HEK293 (cell line): Measurements from ENCODE around the gene SH3BP2.

Experiments used
- GFI1B ChIP-seq: fragments of 450-650 bp; formaldehyde crosslinking; IDR thresholded peaks from 2 replicates; pipeline ENCODE4 v1.5.1; 2016; ENCODE audit warnings: missing biosample characterization, missing genetic modification characterization
- KLF7 ChIP-seq: fragments of 450-650 bp; formaldehyde crosslinking; IDR thresholded peaks from 2 replicates; pipeline ENCODE4 v1.5.1; 2016; ENCODE audit warnings: missing biosample characterization, missing genetic modification characterization, borderline replicate concordance
- MZF1 ChIP-seq: fragments of 450-650 bp; formaldehyde crosslinking; IDR thresholded peaks from 2 replicates; pipeline ENCODE4 v1.5.1; 2017; ENCODE audit warnings: missing biosample characterization, missing genetic modification characterization, borderline replicate concordance
- ZBTB1 ChIP-seq: fragments of 450-650 bp; formaldehyde crosslinking; IDR thresholded peaks from 2 replicates; pipeline ENCODE4 v1.5.1; 2016; ENCODE audit warnings: missing biosample characterization, missing genetic modification characterization
- ZEB2 ChIP-seq: fragments of 450-650 bp; formaldehyde crosslinking; IDR thresholded peaks from 2 replicates; pipeline ENCODE4 v1.5.1; 2016; ENCODE audit warnings: missing biosample characterization, missing genetic modification characterization
- ZNF202 ChIP-seq: fragments of 450-650 bp; formaldehyde crosslinking; IDR thresholded peaks from 2 replicates; pipeline ENCODE4 v1.5.1; 2016; ENCODE audit warnings: missing biosample characterization, missing genetic modification characterization, borderline replicate concordance
- ZNF311 ChIP-seq: fragments of 450-650 bp; formaldehyde crosslinking; IDR thresholded peaks from 2 replicates; pipeline ENCODE4 v1.5.1; 2017; ENCODE audit warnings: missing biosample characterization, missing genetic modification characterization, borderline replicate concordance
- ZNF660 ChIP-seq: fragments of 450-650 bp; IDR thresholded peaks from 2 replicates; pipeline ENCODE4 v1.5.1; 2018; ENCODE audit warnings: missing biosample characterization, mild to moderate bottlenecking, missing genetic modification characterization
- ZNF677 ChIP-seq: fragments of 450-650 bp; IDR thresholded peaks from 2 replicates; pipeline ENCODE4 v1.5.0; 2018; ENCODE audit warnings: missing biosample characterization, mild to moderate bottlenecking, missing genetic modification characterization, moderate library complexity
- TF ChIP-seq, protein P1 (sequence below): fragments of 450-650 bp; formaldehyde crosslinking; IDR thresholded peaks from 2 replicates; pipeline ENCODE4 v1.5.1; 2016; ENCODE audit warnings: missing biosample characterization, missing genetic modification characterization
- TF ChIP-seq, protein P2 (sequence below): fragments of 450-650 bp; formaldehyde crosslinking; IDR thresholded peaks from 2 replicates; pipeline ENCODE4 v1.5.1; 2016; ENCODE audit warnings: missing biosample characterization, missing genetic modification characterization
- TF ChIP-seq, protein P3 (sequence below): fragments of 450-650 bp; formaldehyde crosslinking; IDR thresholded peaks from 2 replicates; pipeline ENCODE4 v1.5.1; 2016; ENCODE audit warnings: missing biosample characterization, missing genetic modification characterization, low read depth
- TF ChIP-seq, protein P4 (sequence below): fragments of 450-650 bp; formaldehyde crosslinking; IDR thresholded peaks from 2 replicates; pipeline ENCODE4 v1.5.1; 2016; ENCODE audit warnings: missing biosample characterization, missing genetic modification characterization
- TF ChIP-seq, protein P5 (sequence below): fragments of 450-650 bp; formaldehyde crosslinking; IDR thresholded peaks from 2 replicates; pipeline ENCODE4 v1.5.1; 2017; ENCODE audit warnings: missing biosample characterization, mild to moderate bottlenecking, missing genetic modification characterization, moderate library complexity

DNA sequence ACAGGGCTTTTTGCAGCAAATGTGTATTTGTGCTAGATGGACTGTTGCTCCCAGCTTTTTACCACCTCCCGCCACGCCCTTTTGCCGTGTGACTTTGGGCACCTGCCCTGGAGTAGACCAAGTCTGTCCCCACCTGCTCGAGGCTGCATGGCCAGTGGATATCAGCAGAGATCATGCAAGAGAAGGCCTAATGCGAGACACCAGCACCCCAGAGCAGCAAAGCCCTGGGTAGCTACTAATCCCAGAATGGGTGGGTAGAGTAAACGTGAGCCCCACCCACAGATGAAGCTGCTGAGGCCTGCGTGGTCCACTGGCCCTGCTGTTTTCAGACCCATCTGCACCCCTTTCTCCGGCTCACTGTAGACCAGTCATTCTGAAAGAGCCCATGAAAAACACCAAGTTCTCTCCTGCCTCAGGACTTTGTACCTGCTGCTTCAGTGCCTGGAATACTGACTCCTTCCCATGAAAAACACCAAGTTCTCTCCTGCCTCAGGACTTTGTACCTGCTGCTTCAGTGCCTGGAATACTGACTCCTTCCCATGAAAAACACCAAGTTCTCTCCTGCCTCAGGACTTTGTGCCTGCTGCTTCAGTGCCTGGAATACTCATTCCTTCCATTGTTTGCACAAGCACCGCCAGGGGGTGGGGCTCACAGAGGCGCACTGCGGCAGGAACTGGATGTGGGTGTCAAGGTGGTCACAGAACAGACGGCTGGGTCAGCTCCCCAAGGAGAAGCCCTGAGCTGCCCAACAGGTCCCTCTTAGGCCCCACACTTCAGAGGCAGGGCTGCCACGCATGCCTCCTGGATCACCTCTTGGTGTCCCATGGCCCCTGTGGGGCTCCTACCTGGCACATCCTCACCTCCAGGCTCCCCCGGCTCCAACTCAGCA is 31.6 kb upstream of the SH3BP2 start:
- TF ChIP-seq, protein P1, sequence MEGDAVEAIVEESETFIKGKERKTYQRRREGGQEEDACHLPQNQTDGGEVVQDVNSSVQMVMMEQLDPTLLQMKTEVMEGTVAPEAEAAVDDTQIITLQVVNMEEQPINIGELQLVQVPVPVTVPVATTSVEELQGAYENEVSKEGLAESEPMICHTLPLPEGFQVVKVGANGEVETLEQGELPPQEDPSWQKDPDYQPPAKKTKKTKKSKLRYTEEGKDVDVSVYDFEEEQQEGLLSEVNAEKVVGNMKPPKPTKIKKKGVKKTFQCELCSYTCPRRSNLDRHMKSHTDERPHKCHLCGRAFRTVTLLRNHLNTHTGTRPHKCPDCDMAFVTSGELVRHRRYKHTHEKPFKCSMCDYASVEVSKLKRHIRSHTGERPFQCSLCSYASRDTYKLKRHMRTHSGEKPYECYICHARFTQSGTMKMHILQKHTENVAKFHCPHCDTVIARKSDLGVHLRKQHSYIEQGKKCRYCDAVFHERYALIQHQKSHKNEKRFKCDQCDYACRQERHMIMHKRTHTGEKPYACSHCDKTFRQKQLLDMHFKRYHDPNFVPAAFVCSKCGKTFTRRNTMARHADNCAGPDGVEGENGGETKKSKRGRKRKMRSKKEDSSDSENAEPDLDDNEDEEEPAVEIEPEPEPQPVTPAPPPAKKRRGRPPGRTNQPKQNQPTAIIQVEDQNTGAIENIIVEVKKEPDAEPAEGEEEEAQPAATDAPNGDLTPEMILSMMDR (tag by site-specific recombination): no peak
- TF ChIP-seq ZBTB1 (tag by site-specific recombination) (no peak), ZNF660 (tag by site-specific recombination) (no peak), ZNF677 (no peak), ZEB2 (tag by site-specific recombination) (no peak), MZF1 (tag by site-specific recombination) (no peak), ZNF202 (tag by site-specific recombination) (no peak), KLF7 (tag by site-specific recombination) (no peak), GFI1B (tag by site-specific recombination) (no peak), ZNF311 (tag by site-specific recombination) (no peak)
- TF ChIP-seq, protein P2, sequence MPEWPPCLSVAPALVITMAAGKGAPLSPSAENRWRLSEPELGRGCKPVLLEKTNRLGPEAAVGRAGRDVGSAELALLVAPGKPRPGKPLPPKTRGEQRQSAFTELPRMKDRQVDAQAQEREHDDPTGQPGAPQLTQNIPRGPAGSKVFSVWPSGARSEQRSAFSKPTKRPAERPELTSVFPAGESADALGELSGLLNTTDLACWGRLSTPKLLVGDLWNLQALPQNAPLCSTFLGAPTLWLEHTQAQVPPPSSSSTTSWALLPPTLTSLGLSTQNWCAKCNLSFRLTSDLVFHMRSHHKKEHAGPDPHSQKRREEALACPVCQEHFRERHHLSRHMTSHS (tag by site-specific recombination): no peak
- TF ChIP-seq, protein P3, sequence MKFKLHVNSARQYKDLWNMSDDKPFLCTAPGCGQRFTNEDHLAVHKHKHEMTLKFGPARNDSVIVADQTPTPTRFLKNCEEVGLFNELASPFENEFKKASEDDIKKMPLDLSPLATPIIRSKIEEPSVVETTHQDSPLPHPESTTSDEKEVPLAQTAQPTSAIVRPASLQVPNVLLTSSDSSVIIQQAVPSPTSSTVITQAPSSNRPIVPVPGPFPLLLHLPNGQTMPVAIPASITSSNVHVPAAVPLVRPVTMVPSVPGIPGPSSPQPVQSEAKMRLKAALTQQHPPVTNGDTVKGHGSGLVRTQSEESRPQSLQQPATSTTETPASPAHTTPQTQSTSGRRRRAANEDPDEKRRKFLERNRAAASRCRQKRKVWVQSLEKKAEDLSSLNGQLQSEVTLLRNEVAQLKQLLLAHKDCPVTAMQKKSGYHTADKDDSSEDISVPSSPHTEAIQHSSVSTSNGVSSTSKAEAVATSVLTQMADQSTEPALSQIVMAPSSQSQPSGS (tag by site-specific recombination): no peak
- TF ChIP-seq, protein P4, sequence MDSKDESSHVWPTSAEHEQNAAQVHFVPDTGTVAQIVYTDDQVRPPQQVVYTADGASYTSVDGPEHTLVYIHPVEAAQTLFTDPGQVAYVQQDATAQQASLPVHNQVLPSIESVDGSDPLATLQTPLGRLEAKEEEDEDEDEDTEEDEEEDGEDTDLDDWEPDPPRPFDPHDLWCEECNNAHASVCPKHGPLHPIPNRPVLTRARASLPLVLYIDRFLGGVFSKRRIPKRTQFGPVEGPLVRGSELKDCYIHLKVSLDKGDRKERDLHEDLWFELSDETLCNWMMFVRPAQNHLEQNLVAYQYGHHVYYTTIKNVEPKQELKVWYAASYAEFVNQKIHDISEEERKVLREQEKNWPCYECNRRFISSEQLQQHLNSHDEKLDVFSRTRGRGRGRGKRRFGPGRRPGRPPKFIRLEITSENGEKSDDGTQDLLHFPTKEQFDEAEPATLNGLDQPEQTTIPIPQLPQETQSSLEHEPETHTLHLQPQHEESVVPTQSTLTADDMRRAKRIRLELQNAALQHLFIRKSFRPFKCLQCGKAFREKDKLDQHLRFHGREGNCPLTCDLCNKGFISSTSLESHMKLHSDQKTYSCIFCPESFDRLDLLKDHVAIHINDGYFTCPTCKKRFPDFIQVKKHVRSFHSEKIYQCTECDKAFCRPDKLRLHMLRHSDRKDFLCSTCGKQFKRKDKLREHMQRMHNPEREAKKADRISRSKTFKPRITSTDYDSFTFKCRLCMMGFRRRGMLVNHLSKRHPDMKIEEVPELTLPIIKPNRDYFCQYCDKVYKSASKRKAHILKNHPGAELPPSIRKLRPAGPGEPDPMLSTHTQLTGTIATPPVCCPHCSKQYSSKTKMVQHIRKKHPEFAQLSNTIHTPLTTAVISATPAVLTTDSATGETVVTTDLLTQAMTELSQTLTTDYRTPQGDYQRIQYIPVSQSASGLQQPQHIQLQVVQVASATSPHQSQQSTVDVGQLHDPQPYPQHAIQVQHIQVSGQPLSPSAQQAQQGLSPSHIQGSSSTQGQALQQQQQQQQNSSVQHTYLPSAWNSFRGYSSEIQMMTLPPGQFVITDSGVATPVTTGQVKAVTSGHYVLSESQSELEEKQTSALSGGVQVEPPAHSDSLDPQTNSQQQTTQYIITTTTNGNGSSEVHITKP (tag by site-specific recombination): no peak
- TF ChIP-seq, protein P5, sequence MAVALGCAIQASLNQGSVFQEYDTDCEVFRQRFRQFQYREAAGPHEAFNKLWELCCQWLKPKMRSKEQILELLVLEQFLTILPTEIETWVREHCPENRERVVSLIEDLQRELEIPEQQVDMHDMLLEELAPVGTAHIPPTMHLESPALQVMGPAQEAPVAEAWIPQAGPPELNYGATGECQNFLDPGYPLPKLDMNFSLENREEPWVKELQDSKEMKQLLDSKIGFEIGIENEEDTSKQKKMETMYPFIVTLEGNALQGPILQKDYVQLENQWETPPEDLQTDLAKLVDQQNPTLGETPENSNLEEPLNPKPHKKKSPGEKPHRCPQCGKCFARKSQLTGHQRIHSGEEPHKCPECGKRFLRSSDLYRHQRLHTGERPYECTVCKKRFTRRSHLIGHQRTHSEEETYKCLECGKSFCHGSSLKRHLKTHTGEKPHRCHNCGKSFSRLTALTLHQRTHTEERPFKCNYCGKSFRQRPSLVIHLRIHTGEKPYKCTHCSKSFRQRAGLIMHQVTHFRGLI (tag by site-specific recombination): no peak
